ENCODE measurements around the gene CSTPP1.
"Not testable (repeated sequence)": the region's sequence is repeated elsewhere in the genome, so short reads cannot be mapped to it uniquely, and the experiment has no call there.

The CSTPP1 gene

GRCh38 chr11:46952553-46952952, 16.0 kb downstream of the CSTPP1 start:
- no peak for DNase-seq (ENCODE audit: low read depth, low spot score)

- no peak for DNase-seq (ENCODE audit: low read depth, low spot score)
Measured at GRCh38 chr11:46953093-46953492, 16.5 kb downstream of the CSTPP1 start.

GRCh38 chr11:46958777-46959176, 22.2 kb downstream of the CSTPP1 start:
- DNase-seq (ENCODE audit: low read depth, low spot score): no peak

- DNase-seq (ENCODE audit: low read depth, low spot score): no peak
Measured at GRCh38 chr11:46961041-46961440, 24.5 kb downstream of the CSTPP1 start.

GRCh38 chr11:46961886-46962285, 25.3 kb downstream of the CSTPP1 start:
- DNase-seq (ENCODE audit: low read depth, low spot score): not testable (repeated sequence)

GRCh38 chr11:46963844-46964243, 27.3 kb downstream of the CSTPP1 start:
- no peak for DNase-seq (ENCODE audit: low read depth, low spot score)

- no peak for DNase-seq (ENCODE audit: low read depth, low spot score)
Measured at GRCh38 chr11:46966773-46967172, 30.2 kb downstream of the CSTPP1 start.

- DNase-seq (ENCODE audit: low read depth, low spot score): peak; percentile 10
Measured at GRCh38 chr11:46967962-46968361, 31.4 kb downstream of the CSTPP1 start.

- no peak for DNase-seq (ENCODE audit: low read depth, low spot score)
Measured at GRCh38 chr11:46969379-46969778, 32.8 kb downstream of the CSTPP1 start.

- DNase-seq (ENCODE audit: low read depth, low spot score): no peak
Measured at GRCh38 chr11:46970913-46971625, 34.5 kb downstream of the CSTPP1 start.

GRCh38 chr11:46972343-46972742, 35.8 kb downstream of the CSTPP1 start:
- no peak for DNase-seq (ENCODE audit: low read depth, low spot score)

- no peak for DNase-seq (ENCODE audit: low read depth, low spot score)
Measured at GRCh38 chr11:46972821-46973220, 36.3 kb downstream of the CSTPP1 start.

GRCh38 chr11:46976182-46976854, 39.8 kb downstream of the CSTPP1 start:
- DNase-seq (ENCODE audit: low read depth, low spot score): no peak

GRCh38 chr11:46977038-46977813, 40.7 kb downstream of the CSTPP1 start:
- DNase-seq (ENCODE audit: low read depth, low spot score): peak; percentile 65

- no peak for DNase-seq (ENCODE audit: low read depth, low spot score)
Measured at GRCh38 chr11:46978005-46978491, 41.5 kb downstream of the CSTPP1 start.

GRCh38 chr11:46979358-46979757, 42.8 kb downstream of the CSTPP1 start:
- DNase-seq (ENCODE audit: low read depth, low spot score): no peak

GRCh38 chr11:46981436-46981835, 44.9 kb downstream of the CSTPP1 start:
- no peak for DNase-seq (ENCODE audit: low read depth, low spot score)

- no peak for DNase-seq (ENCODE audit: low read depth, low spot score)
Measured at GRCh38 chr11:46982797-46983452, 46.4 kb downstream of the CSTPP1 start.

GRCh38 chr11:46983598-46983997, 47.0 kb downstream of the CSTPP1 start:
- no peak for DNase-seq (ENCODE audit: low read depth, low spot score)

- DNase-seq (ENCODE audit: low read depth, low spot score): no peak
Measured at GRCh38 chr11:46984548-46984947, 48.0 kb downstream of the CSTPP1 start.

- no peak for DNase-seq (ENCODE audit: low read depth, low spot score)
Measured at GRCh38 chr11:46984987-46985386, 48.4 kb downstream of the CSTPP1 start.

- no peak for DNase-seq (ENCODE audit: low read depth, low spot score)
Measured at GRCh38 chr11:46987183-46987582, 50.6 kb downstream of the CSTPP1 start.

Data from ELF-1 (cell line).